Smooth muscle cell (in vitro differentiated cells): ENCODE data around the gene CBFA2T3. TPM values are rescaled to one million over a fixed set of nuclear protein-coding genes. Genes with fewer than 3 reads are reported as not detected.

ENCODE experiments used
- DNase-seq: peaks from one replicate; lab custom pipeline; 2025; ENCODE audit not compliant: unreplicated experiment; lab: John Stamatoyannopoulos, UW
- H2AFZ ChIP-seq: fragments of 200-600 bp; sonication (generic); 2 replicates; pipeline ENCODE4 v1.6.0; 2016; ENCODE audit warnings: antibody characterized with exemption, low read depth, mild to moderate bottlenecking
- H3F3A ChIP-seq: fragments of 200-600 bp; sonication (generic); 2 replicates; pipeline ENCODE4 v1.6.0; 2017; ENCODE audit warnings: antibody characterized with exemption, low read depth
- H3K27ac ChIP-seq: fragments of 200-600 bp; sonication (generic); 2 replicates; pipeline ENCODE4 v1.5.1; 2016; ENCODE audit warnings: low read depth, mild to moderate bottlenecking
- H3K27me3 ChIP-seq: fragments of 200-600 bp; sonication (generic); 2 replicates; pipeline ENCODE4 v1.6.1; 2016; ENCODE audit warnings: low read depth, mild to moderate bottlenecking
- H3K36me3 ChIP-seq: fragments of 200-600 bp; sonication (generic); 2 replicates; pipeline ENCODE4 v1.5.1; 2016; ENCODE audit warnings: low read depth
- H3K4me1 ChIP-seq: fragments of 200-600 bp; sonication (generic); 2 replicates; pipeline ENCODE4 v1.5.1; 2016; ENCODE audit warnings: low read depth
- H3K4me2 ChIP-seq: fragments of 200-600 bp; sonication (generic); 2 replicates; pipeline ENCODE4 v1.6.0; 2016; ENCODE audit warnings: mild to moderate bottlenecking
- H3K4me3 ChIP-seq: fragments of 200-600 bp; sonication (generic); 2 replicates; pipeline ENCODE4 v1.5.1; 2016; ENCODE audit warnings: mild to moderate bottlenecking
- H3K79me2 ChIP-seq: fragments of 200-600 bp; sonication (generic); 2 replicates; pipeline ENCODE4 v1.6.0; 2016; ENCODE audit warnings: low read depth, mild to moderate bottlenecking
- H3K9ac ChIP-seq: fragments of 200-600 bp; sonication (generic); 2 replicates; pipeline ENCODE4 v1.6.0; 2016; ENCODE audit warnings: low read depth
- H3K9me3 ChIP-seq: fragments of 200-600 bp; sonication (generic); replicated peaks from 2 replicates; pipeline ENCODE4 v1.5.1; 2016; ENCODE audit warnings: low read depth
- H4K20me1 ChIP-seq: fragments of 200-600 bp; sonication (generic); 2 replicates; pipeline ENCODE4 v1.6.0; 2016; ENCODE audit warnings: low read depth
- WGBS: methylation state at CpG from one replicate; pipeline ENCODE4 v1.1.7; 2016; ENCODE audit warnings: low lambda C conversion rate; 5-methylcytosine and 5-hydroxymethylcytosine counted together
- polyA plus RNA-seq: library from polyadenylated mRNA; unstranded; fragments of >200 nt; fragmentation: Nextera tagmentation; extraction: Ambion mirVana; gene quantifications from 2 replicates; pipeline ENCODE4 v1.2.1, GENCODE V29; 2016
- total RNA-seq: library from RNA; depleted of rRNA; stranded (reverse); fragments of >200 nt; gene quantifications from 2 replicates; pipeline ENCODE4 v1.2.3, GENCODE V29; 2014
- TF ChIP-seq, protein P1 (sequence below): fragments of 200-600 bp; sonication (generic); IDR thresholded peaks from 2 replicates; pipeline ENCODE4 v1.5.1; 2017; ENCODE audit warnings: borderline replicate concordance, mild to moderate bottlenecking, antibody characterized with exemption; ENCODE audit not compliant: insufficient read depth, poor library complexity, severe bottlenecking

The CBFA2T3 gene
- total and polyA plus RNA-seq, 2 experiments from 2014 or later = 0.25 TPM; not detected in 1

DNA sequence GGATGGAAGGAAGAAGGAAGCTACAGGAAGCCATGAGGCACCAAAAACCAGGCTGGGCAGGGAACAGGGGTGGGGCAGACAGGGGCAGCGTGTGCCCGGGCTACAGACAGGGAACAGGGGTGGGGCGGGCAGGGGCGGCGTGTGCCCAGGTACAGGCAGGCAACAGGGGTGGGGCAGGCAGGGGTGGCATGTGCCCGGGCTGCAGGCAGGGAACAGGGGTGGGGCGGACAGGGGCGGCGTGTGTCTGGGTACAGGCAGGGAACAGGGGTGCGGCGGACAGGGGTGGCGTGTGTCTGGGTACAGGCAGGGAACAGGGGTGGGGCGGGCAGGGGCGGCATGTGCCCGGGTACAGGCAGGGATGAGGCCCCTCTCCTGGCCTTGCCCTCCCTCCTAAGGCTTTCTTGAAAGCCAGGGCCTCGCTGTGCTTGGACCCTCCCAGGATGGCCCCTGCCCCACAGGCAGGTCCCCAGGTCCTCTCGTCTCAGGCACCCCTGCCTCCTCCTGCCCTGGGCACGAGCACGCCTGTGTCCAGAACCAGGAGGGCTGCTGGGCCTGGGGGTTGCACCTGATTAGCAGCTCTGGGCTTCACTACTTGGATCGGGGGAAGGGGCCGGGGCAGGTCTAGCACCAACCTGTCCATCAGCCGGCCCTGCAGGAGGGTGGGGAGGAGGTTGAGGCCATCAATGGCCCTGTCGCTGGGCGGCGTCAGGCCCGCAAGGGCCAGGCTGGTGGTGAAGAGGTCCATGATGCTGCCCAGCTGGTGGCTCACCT is 150.8 kb downstream of the CBFA2T3 start:
- Histone ChIP-seq H3K4me3 (no peak overlapping the region), H2AFZ (no peak overlapping the region), H3K36me3 (no peaks in the 10 kb centered on the region), H3F3A (no peaks in the 10 kb centered on the region), H3K79me2 (no peaks in the 10 kb centered on the region), H3K9me3 (no peaks in the 10 kb centered on the region), H3K27ac (no peak overlapping the region), H3K4me2 (no peak overlapping the region), H3K4me1 (no peaks in the 10 kb centered on the region), H3K27me3 (no peaks in the 10 kb centered on the region), H3K9ac (no peak overlapping the region), H4K20me1 (no peaks in the 10 kb centered on the region)
- TF ChIP-seq, protein P1, sequence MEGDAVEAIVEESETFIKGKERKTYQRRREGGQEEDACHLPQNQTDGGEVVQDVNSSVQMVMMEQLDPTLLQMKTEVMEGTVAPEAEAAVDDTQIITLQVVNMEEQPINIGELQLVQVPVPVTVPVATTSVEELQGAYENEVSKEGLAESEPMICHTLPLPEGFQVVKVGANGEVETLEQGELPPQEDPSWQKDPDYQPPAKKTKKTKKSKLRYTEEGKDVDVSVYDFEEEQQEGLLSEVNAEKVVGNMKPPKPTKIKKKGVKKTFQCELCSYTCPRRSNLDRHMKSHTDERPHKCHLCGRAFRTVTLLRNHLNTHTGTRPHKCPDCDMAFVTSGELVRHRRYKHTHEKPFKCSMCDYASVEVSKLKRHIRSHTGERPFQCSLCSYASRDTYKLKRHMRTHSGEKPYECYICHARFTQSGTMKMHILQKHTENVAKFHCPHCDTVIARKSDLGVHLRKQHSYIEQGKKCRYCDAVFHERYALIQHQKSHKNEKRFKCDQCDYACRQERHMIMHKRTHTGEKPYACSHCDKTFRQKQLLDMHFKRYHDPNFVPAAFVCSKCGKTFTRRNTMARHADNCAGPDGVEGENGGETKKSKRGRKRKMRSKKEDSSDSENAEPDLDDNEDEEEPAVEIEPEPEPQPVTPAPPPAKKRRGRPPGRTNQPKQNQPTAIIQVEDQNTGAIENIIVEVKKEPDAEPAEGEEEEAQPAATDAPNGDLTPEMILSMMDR = no peak
- DNase-seq = no peak
- WGBS = 95% methylated on average over 15 of the region's 26 CpGs

GRCh38 chr16:88825146-88825545 is 151.9 kb downstream of the CBFA2T3 start:
- no peak overlapping the region for H3K9ac ChIP-seq
- H3F3A ChIP-seq = no peaks in the 10 kb centered on the region
- no peak overlapping the region for H2AFZ ChIP-seq
- no peak overlapping the region for H3K4me2 ChIP-seq
- no peaks in the 10 kb centered on the region for H3K9me3 ChIP-seq
- H4K20me1 ChIP-seq = no peaks in the 10 kb centered on the region
- no peaks in the 10 kb centered on the region for H3K27me3 ChIP-seq
- TF ChIP-seq, protein P1 = no peak
- no peaks in the 10 kb centered on the region for H3K36me3 ChIP-seq
- H3K27ac ChIP-seq = no peak overlapping the region
- no peaks in the 10 kb centered on the region for H3K4me1 ChIP-seq
- no peaks in the 10 kb centered on the region for H3K79me2 ChIP-seq
- no peak overlapping the region for H3K4me3 ChIP-seq
- DNase-seq = no peak
- 100% methylated on average over 2 of the region's 12 CpGs for WGBS

Other genes starting within 250 kb of the CBFA2T3 start
- 59.2 and 62.1 TPM in 2 replicates for gene PIEZO1, start 192.0 kb downstream of the CBFA2T3 start, total RNA-seq
- 70.9 and 107 TPM in 2 replicates for gene PIEZO1, start 192.0 kb downstream of the CBFA2T3 start, polyA plus RNA-seq
- gene CDT1, start 173.4 kb downstream of the CBFA2T3 start, total RNA-seq = 2.1 and 5.3 TPM in 2 replicates
- gene CDT1, start 173.4 kb downstream of the CBFA2T3 start, polyA plus RNA-seq = 9.0 and 13.3 TPM in 2 replicates
- gene APRT, start 165.3 kb downstream of the CBFA2T3 start, total RNA-seq = 72.5 and 143 TPM in 2 replicates
- gene APRT, start 165.3 kb downstream of the CBFA2T3 start, polyA plus RNA-seq = 200 and 216 TPM in 2 replicates
- 13.4 and 20.8 TPM in 2 replicates for gene GALNS, start 120.3 kb downstream of the CBFA2T3 start, total RNA-seq
- 19.5 and 21.3 TPM in 2 replicates for gene GALNS, start 120.3 kb downstream of the CBFA2T3 start, polyA plus RNA-seq
- 17.9 and 36.3 TPM in 2 replicates for gene TRAPPC2L, start 120.1 kb downstream of the CBFA2T3 start, total RNA-seq
- 125 and 130 TPM in 2 replicates for gene TRAPPC2L, start 120.1 kb downstream of the CBFA2T3 start, polyA plus RNA-seq
- not detected in 2 replicates for gene PABPN1L, start 110.5 kb downstream of the CBFA2T3 start, total RNA-seq
- 0.27 TPM in 1 of 2 replicates, not detected in the other for gene PABPN1L, start 110.5 kb downstream of the CBFA2T3 start, polyA plus RNA-seq
- gene ACSF3, start 116.6 kb upstream of the CBFA2T3 start, total RNA-seq = 13.6 and 15.1 TPM in 2 replicates
- gene ACSF3, start 116.6 kb upstream of the CBFA2T3 start, polyA plus RNA-seq = 13.6 and 15.5 TPM in 2 replicates
- 0.36 and 0.45 TPM in 2 replicates for gene CDH15, start 194.5 kb upstream of the CBFA2T3 start, total RNA-seq
- gene CDH15, start 194.5 kb upstream of the CBFA2T3 start, polyA plus RNA-seq = 1.2 and 1.4 TPM in 2 replicates
- gene SLC22A31, start 223.3 kb upstream of the CBFA2T3 start, total RNA-seq = not detected in 2 replicates
- gene SLC22A31, start 223.3 kb upstream of the CBFA2T3 start, polyA plus RNA-seq = 0.43 TPM in 1 of 2 replicates, not detected in the other
- gene ZNF778, start 240.5 kb upstream of the CBFA2T3 start, total RNA-seq = 6.2 and 6.7 TPM in 2 replicates
- gene ZNF778, start 240.5 kb upstream of the CBFA2T3 start, polyA plus RNA-seq = 1.6 and 3.0 TPM in 2 replicates